ENCODE measurements around the gene DISP3.

DNA sequence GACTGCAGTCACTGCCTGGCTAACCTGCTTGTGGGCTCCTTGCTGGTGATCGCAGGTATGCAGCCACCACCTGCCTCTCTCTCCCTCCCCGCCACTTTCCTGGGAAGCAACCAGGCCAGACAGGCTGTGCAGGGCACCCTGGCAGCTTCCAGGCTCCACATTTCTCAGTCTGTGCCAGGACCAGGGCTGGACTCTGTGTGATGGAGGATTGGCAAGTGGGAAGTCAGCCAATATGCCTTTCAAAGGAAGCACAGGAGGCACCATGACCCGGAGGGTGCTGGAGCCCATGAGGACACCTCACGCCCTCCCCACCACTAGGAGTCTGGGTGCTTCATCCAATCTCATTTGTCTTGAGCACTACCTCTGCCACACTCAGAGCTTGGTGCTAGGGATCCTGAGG is 15.8 kb upstream of the DISP3 start:
- TF ChIP-seq ZBTB33 (CRISPR knock-in tag; IDR thresholded peaks at IDR 0.05) (no peak), ZNF350 (CRISPR knock-in tag; IDR thresholded peaks at IDR 0.05; ENCODE audit: borderline replicate concordance, low read depth) (no peak), RAD21 (CRISPR knock-in tag; IDR thresholded peaks at IDR 0.05) (no peak), ZNF138 (CRISPR knock-in tag; IDR thresholded peaks at IDR 0.05; ENCODE audit: low read depth) (no peak), ZNF740 (CRISPR knock-in tag; IDR thresholded peaks at IDR 0.05) (no peak), ZBTB21 (CRISPR knock-in tag; IDR thresholded peaks at IDR 0.05) (no peak)

All from HepG2 (cell line).